Naive B cell (primary cell): Measurements from ENCODE around the gene ELAVL4. TPM values are rescaled to one million over a fixed set of nuclear protein-coding genes. Genes with fewer than 3 reads are reported as not detected.

ENCODE experiments used
- ATAC-seq, 2 donors: fragments of 150-1000 bp; cut with Tn5 transposase; 2 replicates each; pipeline ENCODE4 v1.10.0; 2021; ENCODE audit warnings: low read depth in 2 of 2, mild to moderate bottlenecking in 2 of 2, moderate library complexity in 2 of 2
- DNase-seq: peaks from one replicate; pipeline ENCODE4 v3.0.0; 2022
- H3K27ac Mint-ChIP-seq, 6 donors: one replicate each; pipeline ENCODE4 v1.8.0; 2020 to 2022; ENCODE audit warnings: mild to moderate bottlenecking in 6 of 6, mixed read lengths in 6 of 6, moderate library complexity in 5 of 6, inconsistent platforms in 2 of 6
- H3K27me3 Mint-ChIP-seq, 3 donors: one replicate each; pipeline ENCODE4 v1.8.0; 2021 to 2022; ENCODE audit warnings: mixed read lengths in 3 of 3, mild to moderate bottlenecking in 1 of 3
- H3K36me3 Mint-ChIP-seq, 2 donors: one replicate each; pipeline ENCODE4 v1.8.0; 2020 to 2022; ENCODE audit warnings: mixed read lengths in 2 of 2, inconsistent platforms in 1 of 2, mild to moderate bottlenecking in 1 of 2
- H3K4me1 Mint-ChIP-seq, 3 donors: one replicate each; pipeline ENCODE4 v1.8.0; 2020 to 2022; ENCODE audit warnings: mixed read lengths in 3 of 3, inconsistent platforms in 1 of 3, mild to moderate bottlenecking in 1 of 3, moderate library complexity in 1 of 3
- H3K4me3 Mint-ChIP-seq, 8 donors: one replicate each; pipeline ENCODE4 v1.8.0; 2020 to 2022; ENCODE audit warnings: mild to moderate bottlenecking in 8 of 8, mixed read lengths in 8 of 8, moderate library complexity in 8 of 8, inconsistent platforms in 2 of 8
- H3K9me3 Mint-ChIP-seq, 7 donors: one replicate each; pipeline ENCODE4 v1.8.0; 2020 to 2022; ENCODE audit warnings: mixed read lengths in 7 of 7, mild to moderate bottlenecking in 5 of 7, inconsistent platforms in 2 of 7, moderate library complexity in 1 of 7
- polyA plus RNA-seq, 6 donors: library from polyadenylated mRNA; unstranded; fragments of 300-500 nt; fragmentation: Illumina TruSeq; gene quantifications; one replicate each; pipeline ENCODE4 v1.2.3, GENCODE V29; 2021; ENCODE audit warnings: low read depth in 6 of 6

ELAVL4 gene
- not detected for polyA plus RNA-seq

GRCh38 chr1:50108497-50109059 lies at the start of gene ELAVL4:
Gene ELAVL4, plus strand, starts transcription at chr1:50108920. Its CDS starts 270 bp downstream, at chr1:50109190.
- Mint-ChIP-seq H3K27me3 (peaks cover 31 to 69% (median 57%) of the 10 kb centered on the region in 3 donors), H3K9me3 (peaks cover 0 to 5% (median 0%) of the 10 kb centered on the region in 7 donors), H3K4me3 (peak within 1 kb of the TSS in 7 of 8 donors; percentile 26 to 84 (median 68)), H3K4me1 (peaks cover 20 to 21% (median 20%) of the 10 kb centered on the region in 3 donors), H3K27ac (peak within 1 kb of the TSS in 3 of 6 donors; percentile 1 to 32 (median 7)), H3K36me3 (peaks cover 0 to 4% of the 10 kb centered on the region in 2 donors)
- no peak for DNase-seq
- no peak for ATAC-seq

- peaks cover 0 to 9% (median 0%) of the 10 kb centered on the region in 7 donors for H3K9me3 Mint-ChIP-seq
- H3K4me1 Mint-ChIP-seq: no peaks in the 10 kb centered on the region
- H3K27me3 Mint-ChIP-seq: peaks cover 0 to 6% (median 0%) of the 10 kb centered on the region in 3 donors
- no peaks in the 10 kb centered on the region for H3K36me3 Mint-ChIP-seq
- no peak overlapping the region for H3K27ac Mint-ChIP-seq
- ATAC-seq: no peak
- H3K4me3 Mint-ChIP-seq: no peak overlapping the region
- DNase-seq: no peak
These were observed 48.4 kb upstream of the ELAVL4 start for GRCh38 chr1:50060279-50060678.

- H3K4me1 Mint-ChIP-seq: no peaks in the 10 kb centered on the region
- no peak for ATAC-seq
- no peak overlapping the region for H3K4me3 Mint-ChIP-seq
These were observed 41.9 kb upstream of the ELAVL4 start for GRCh38 chr1:50066806-50067205.

GRCh38 chr1:50074931-50075330 lies 33.8 kb upstream of the ELAVL4 start:
- H3K9me3 Mint-ChIP-seq: peaks cover 0 to 10% (median 3%) of the 10 kb centered on the region in 7 donors
- peaks cover 0 to 15% (median 6%) of the 10 kb centered on the region in 3 donors for H3K27me3 Mint-ChIP-seq
- DNase-seq: no peak
- H3K4me3 Mint-ChIP-seq: no peak overlapping the region
- H3K27ac Mint-ChIP-seq: no peak overlapping the region
- H3K4me1 Mint-ChIP-seq: no peaks in the 10 kb centered on the region
- H3K36me3 Mint-ChIP-seq: no peaks in the 10 kb centered on the region
- no peak for ATAC-seq

More at GRCh38 chr1:50066806-50067205, 41.9 kb upstream of the ELAVL4 start:
- DNase-seq: no peak
- peaks cover 0 to 16% (median 0%) of the 10 kb centered on the region in 3 donors for H3K27me3 Mint-ChIP-seq
- H3K27ac Mint-ChIP-seq: no peak overlapping the region
- no peaks in the 10 kb centered on the region for H3K36me3 Mint-ChIP-seq
- peaks cover 0 to 12% (median 0%) of the 10 kb centered on the region in 7 donors for H3K9me3 Mint-ChIP-seq

GRCh38 chr1:50077273-50077672 lies 31.4 kb upstream of the ELAVL4 start:
- H3K27me3 Mint-ChIP-seq: peaks cover 0 to 8% (median 8%) of the 10 kb centered on the region in 3 donors
- no peaks in the 10 kb centered on the region for H3K4me1 Mint-ChIP-seq
- no peak overlapping the region for H3K4me3 Mint-ChIP-seq
- no peak overlapping the region for H3K27ac Mint-ChIP-seq
- no peak for DNase-seq
- peaks cover 0 to 10% (median 4%) of the 10 kb centered on the region in 7 donors for H3K9me3 Mint-ChIP-seq
- H3K36me3 Mint-ChIP-seq: no peaks in the 10 kb centered on the region
- ATAC-seq: no peak

- DNase-seq: no peak
- Mint-ChIP-seq H3K9me3 (peaks cover 0 to 10% (median 4%) of the 10 kb centered on the region in 7 donors), H3K4me1 (no peaks in the 10 kb centered on the region), H3K36me3 (no peaks in the 10 kb centered on the region), H3K27me3 (peaks cover 5 to 15% (median 8%) of the 10 kb centered on the region in 3 donors), H3K4me3 (no peak overlapping the region), H3K27ac (peak overlapping the region in 1 of 6 donors; percentile 5)
- no peak for ATAC-seq
These were observed 27.7 kb upstream of the ELAVL4 start for GRCh38 chr1:50080904-50081586.

GRCh38 chr1:50084389-50084788 lies 24.3 kb upstream of the ELAVL4 start:
- H3K4me3 Mint-ChIP-seq: no peak overlapping the region
- H3K27me3 Mint-ChIP-seq: peaks cover 0 to 9% (median 9%) of the 10 kb centered on the region in 3 donors
- DNase-seq (no peak), ATAC-seq (no peak)
- no peaks in the 10 kb centered on the region for H3K36me3 Mint-ChIP-seq
- H3K4me1 Mint-ChIP-seq: no peaks in the 10 kb centered on the region
- H3K27ac Mint-ChIP-seq: no peak overlapping the region
- H3K9me3 Mint-ChIP-seq: peaks cover 0 to 9% (median 0%) of the 10 kb centered on the region in 7 donors

- Mint-ChIP-seq H3K4me3 (no peak overlapping the region), H3K36me3 (no peaks in the 10 kb centered on the region)
These were observed 17.7 kb upstream of the ELAVL4 start for GRCh38 chr1:50091068-50091467.

GRCh38 chr1:50095716-50096115 lies 13.0 kb upstream of the ELAVL4 start:
- H3K9me3 Mint-ChIP-seq: peaks cover 0 to 2% (median 0%) of the 10 kb centered on the region in 7 donors
- no peaks in the 10 kb centered on the region for H3K4me1 Mint-ChIP-seq
- H3K27ac Mint-ChIP-seq: no peak overlapping the region
- ATAC-seq (no peak), DNase-seq (no peak)
- no peaks in the 10 kb centered on the region for H3K36me3 Mint-ChIP-seq
- H3K27me3 Mint-ChIP-seq: peaks cover 6 to 18% (median 11%) of the 10 kb centered on the region in 3 donors
- no peak overlapping the region for H3K4me3 Mint-ChIP-seq

More at GRCh38 chr1:50091068-50091467, 17.7 kb upstream of the ELAVL4 start:
- DNase-seq: no peak
- Mint-ChIP-seq H3K9me3 (no peaks in the 10 kb centered on the region), H3K27me3 (peaks cover 0 to 17% (median 11%) of the 10 kb centered on the region in 3 donors), H3K4me1 (no peaks in the 10 kb centered on the region), H3K27ac (no peak overlapping the region)
- no peak for ATAC-seq

GRCh38 chr1:50097021-50097679 lies 11.6 kb upstream of the ELAVL4 start:
- Mint-ChIP-seq H3K4me1 (no peaks in the 10 kb centered on the region), H3K9me3 (peaks cover 0 to 2% (median 0%) of the 10 kb centered on the region in 7 donors), H3K4me3 (no peak overlapping the region), H3K36me3 (no peaks in the 10 kb centered on the region), H3K27me3 (peaks cover 0 to 20% (median 7%) of the 10 kb centered on the region in 3 donors), H3K27ac (no peak overlapping the region)
- DNase-seq: no peak
- ATAC-seq: no peak

- no peak for ATAC-seq
- Mint-ChIP-seq H3K36me3 (no peaks in the 10 kb centered on the region), H3K9me3 (peaks cover 0 to 2% (median 0%) of the 10 kb centered on the region in 7 donors), H3K27me3 (peaks cover 0 to 16% (median 7%) of the 10 kb centered on the region in 3 donors), H3K27ac (no peak overlapping the region), H3K4me1 (no peaks in the 10 kb centered on the region), H3K4me3 (no peak overlapping the region)
- DNase-seq: no peak
These were observed 10.9 kb upstream of the ELAVL4 start for GRCh38 chr1:50097791-50098190.

- no peaks in the 10 kb centered on the region for H3K36me3 Mint-ChIP-seq
- H3K9me3 Mint-ChIP-seq: peaks cover 0 to 2% (median 0%) of the 10 kb centered on the region in 7 donors
- H3K27me3 Mint-ChIP-seq: peaks cover 7 to 12% (median 7%) of the 10 kb centered on the region in 3 donors
- DNase-seq: no peak
- no peak overlapping the region for H3K27ac Mint-ChIP-seq
- H3K4me1 Mint-ChIP-seq: no peaks in the 10 kb centered on the region
- no peak overlapping the region for H3K4me3 Mint-ChIP-seq
- no peak for ATAC-seq
These were observed 10.1 kb upstream of the ELAVL4 start for GRCh38 chr1:50098591-50099021.

- Mint-ChIP-seq H3K36me3 (no peaks in the 10 kb centered on the region), H3K4me1 (no peaks in the 10 kb centered on the region)
These were observed 9.1 kb upstream of the ELAVL4 start for GRCh38 chr1:50099654-50100053.

More at GRCh38 chr1:50099654-50100053, 9.1 kb upstream of the ELAVL4 start:
- Mint-ChIP-seq H3K27me3 (peaks cover 8 to 15% (median 11%) of the 10 kb centered on the region in 3 donors), H3K4me3 (no peak overlapping the region), H3K9me3 (peaks cover 0 to 2% (median 0%) of the 10 kb centered on the region in 7 donors), H3K27ac (no peak overlapping the region)
- ATAC-seq (no peak), DNase-seq (no peak)
